DND-41 (cell line): ENCODE data around the gene MAML3.

ENCODE experiments used
- ATAC-seq: fragments of 200-7000 bp; cut with Tn5 transposase; 3 replicates; pipeline ENCODE4 v1.9.1; 2021; ENCODE audit warnings: low read depth; ENCODE audit not compliant: insufficient read depth
- DNase-seq: peaks from one replicate; pipeline ENCODE4 v3.0.0-alpha.2; 2020
- H2AFZ ChIP-seq: 2 replicates; pipeline ENCODE4 v1.6.0; 2012; ENCODE audit warnings: low read depth, low read length
- H3K27ac ChIP-seq: 2 replicates; pipeline ENCODE4 v1.5.1; 2012; ENCODE audit warnings: low read length, inconsistent platforms
- H3K27me3 ChIP-seq: fragments of 200-600 bp; sonication (generic); 2 replicates; pipeline ENCODE4 v1.6.0; 2012; ENCODE audit warnings: low read length, mild to moderate bottlenecking, inconsistent platforms; ENCODE audit not compliant: insufficient read depth, poor library complexity
- H3K36me3 ChIP-seq: 2 replicates; pipeline ENCODE4 v1.5.1; 2012; ENCODE audit warnings: low read length, inconsistent platforms; ENCODE audit not compliant: insufficient read depth
- H3K4me1 ChIP-seq: 2 replicates; pipeline ENCODE4 v1.5.1; 2012; ENCODE audit warnings: mild to moderate bottlenecking, low read length; ENCODE audit not compliant: insufficient read depth
- H3K4me2 ChIP-seq: 2 replicates; pipeline ENCODE4 v1.6.0; 2012; ENCODE audit warnings: mild to moderate bottlenecking, moderate library complexity, low read length, inconsistent platforms; ENCODE audit not compliant: insufficient read depth
- H3K4me3 ChIP-seq, 2 experiments: fragments of 200-600 bp in 1 of 2; shearing (Covaris generic) in 1 of 2; 2 replicates each; pipeline ENCODE4 v1.5.1; 2012 to 2016; ENCODE audit warnings: inconsistent platforms in 2 of 2, low read length in 2 of 2, mild to moderate bottlenecking in 2 of 2, low read depth in 1 of 2, moderate library complexity in 1 of 2
- H3K79me2 ChIP-seq: 2 replicates; pipeline ENCODE4 v1.6.0; 2012; ENCODE audit warnings: low read length, inconsistent platforms; ENCODE audit not compliant: insufficient read depth
- H3K9ac ChIP-seq: 2 replicates; pipeline ENCODE4 v1.6.0; 2012; ENCODE audit warnings: low read depth, mild to moderate bottlenecking, inconsistent platforms, low read length, moderate library complexity
- H3K9me3 ChIP-seq: 2 replicates; pipeline ENCODE4 v1.5.1; 2012; ENCODE audit warnings: low read length, moderate library complexity, mild to moderate bottlenecking, inconsistent platforms; ENCODE audit not compliant: insufficient read depth, severe bottlenecking
- H4K20me1 ChIP-seq: 2 replicates; pipeline ENCODE4 v1.6.0; 2012; ENCODE audit warnings: low read length; ENCODE audit not compliant: insufficient read depth
- CTCF ChIP-seq: IDR thresholded peaks from 2 replicates; pipeline ENCODE4 v1.5.1; 2012; ENCODE audit warnings: borderline replicate concordance, low read length, moderate library complexity, mild to moderate bottlenecking; ENCODE audit not compliant: poor library complexity, severe bottlenecking; ENCODE audit errors: extremely low read depth
- EZH2 ChIP-seq: IDR thresholded peaks from 3 replicates; pipeline ENCODE4 v1.6.1; 2012; ENCODE audit warnings: borderline replicate concordance, low read depth, mild to moderate bottlenecking, moderate library complexity, low read length, inconsistent platforms; ENCODE audit not compliant: severe bottlenecking

The MAML3 gene

DNA sequence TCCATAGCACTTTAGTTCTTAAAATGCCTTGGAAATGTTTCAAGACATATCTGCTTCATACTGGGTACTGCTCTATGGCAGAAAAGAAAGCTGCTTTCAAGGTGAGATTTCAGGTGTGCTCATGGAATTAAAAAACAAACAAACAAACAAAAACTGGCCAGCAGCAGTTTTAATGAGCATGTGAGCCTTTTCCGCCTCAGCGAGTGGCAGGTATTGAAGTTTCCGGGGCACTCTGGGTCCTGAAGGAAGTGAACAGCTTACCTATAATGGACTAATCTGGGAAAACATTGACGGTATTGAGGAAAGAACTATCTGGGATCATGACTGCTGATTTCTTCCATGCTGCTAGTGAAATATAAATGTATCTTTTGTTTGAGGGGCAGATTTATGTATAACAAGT lies 194.6 kb downstream of the MAML3 start:
- no peaks in the 10 kb centered on the region for H3K79me2 ChIP-seq
- H3K4me2 ChIP-seq, result no peak overlapping the region
- H3K27ac ChIP-seq, result no peak overlapping the region
- ATAC-seq, result no peak
- H3K36me3 ChIP-seq, result no peaks in the 10 kb centered on the region
- no peak for DNase-seq
- H3K9ac ChIP-seq, result no peak overlapping the region
- no peak overlapping the region for H2AFZ ChIP-seq
- H3K4me1 ChIP-seq, result no peaks in the 10 kb centered on the region
- H3K4me3 ChIP-seq, result no peak overlapping the region
- H3K9me3 ChIP-seq, result no peaks in the 10 kb centered on the region
- no peaks in the 10 kb centered on the region for H3K27me3 ChIP-seq
- TF ChIP-seq EZH2, result no peak
- no peak for TF ChIP-seq CTCF
- no peaks in the 10 kb centered on the region for H4K20me1 ChIP-seq

GRCh38 chr4:139958739-139959098 lies 195.3 kb downstream of the MAML3 start:
- DNase-seq (no peak), ATAC-seq (no peak)
- no peak overlapping the region for H3K9ac ChIP-seq
- H3K27me3 ChIP-seq, result no peaks in the 10 kb centered on the region
- H3K27ac ChIP-seq, result no peak overlapping the region
- H4K20me1 ChIP-seq, result no peaks in the 10 kb centered on the region
- H3K9me3 ChIP-seq, result no peaks in the 10 kb centered on the region
- H3K4me3 ChIP-seq, result no peak overlapping the region
- H3K36me3 ChIP-seq, result no peaks in the 10 kb centered on the region
- H3K4me1 ChIP-seq, result no peaks in the 10 kb centered on the region
- H3K4me2 ChIP-seq, result no peak overlapping the region
- no peaks in the 10 kb centered on the region for H3K79me2 ChIP-seq
- TF ChIP-seq CTCF (no peak), EZH2 (no peak)
- no peak overlapping the region for H2AFZ ChIP-seq

- no peak for DNase-seq
- no peak overlapping the region for H3K27ac ChIP-seq
Observed at GRCh38 chr4:139957986-139958738, 195.8 kb downstream of the MAML3 start.

More at GRCh38 chr4:139957986-139958738, 195.8 kb downstream of the MAML3 start:
- Histone ChIP-seq H3K9me3 (no peaks in the 10 kb centered on the region), H3K36me3 (no peaks in the 10 kb centered on the region), H4K20me1 (no peaks in the 10 kb centered on the region), H3K4me2 (no peak overlapping the region), H3K4me1 (no peaks in the 10 kb centered on the region), H3K9ac (no peak overlapping the region), H3K79me2 (no peaks in the 10 kb centered on the region), H3K4me3 (no peak overlapping the region), H3K27me3 (no peaks in the 10 kb centered on the region), H2AFZ (no peak overlapping the region)
- no peak for ATAC-seq
- TF ChIP-seq CTCF, result no peak
- no peak for TF ChIP-seq EZH2
